T-helper 22 cell (primary cell): ENCODE results near the gene RASL12.
"Not testable (repeated sequence)": the region's sequence is repeated elsewhere in the genome, so short reads cannot be mapped to it uniquely, and the experiment has no call there.

Source experiments
- DNase-seq: peaks from one replicate; pipeline ENCODE4 v3.0.0-alpha.2; 2020; ENCODE audit warnings: low read depth

The RASL12 gene, protein sequence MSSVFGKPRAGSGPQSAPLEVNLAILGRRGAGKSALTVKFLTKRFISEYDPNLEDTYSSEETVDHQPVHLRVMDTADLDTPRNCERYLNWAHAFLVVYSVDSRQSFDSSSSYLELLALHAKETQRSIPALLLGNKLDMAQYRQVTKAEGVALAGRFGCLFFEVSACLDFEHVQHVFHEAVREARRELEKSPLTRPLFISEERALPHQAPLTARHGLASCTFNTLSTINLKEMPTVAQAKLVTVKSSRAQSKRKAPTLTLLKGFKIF

DNA sequence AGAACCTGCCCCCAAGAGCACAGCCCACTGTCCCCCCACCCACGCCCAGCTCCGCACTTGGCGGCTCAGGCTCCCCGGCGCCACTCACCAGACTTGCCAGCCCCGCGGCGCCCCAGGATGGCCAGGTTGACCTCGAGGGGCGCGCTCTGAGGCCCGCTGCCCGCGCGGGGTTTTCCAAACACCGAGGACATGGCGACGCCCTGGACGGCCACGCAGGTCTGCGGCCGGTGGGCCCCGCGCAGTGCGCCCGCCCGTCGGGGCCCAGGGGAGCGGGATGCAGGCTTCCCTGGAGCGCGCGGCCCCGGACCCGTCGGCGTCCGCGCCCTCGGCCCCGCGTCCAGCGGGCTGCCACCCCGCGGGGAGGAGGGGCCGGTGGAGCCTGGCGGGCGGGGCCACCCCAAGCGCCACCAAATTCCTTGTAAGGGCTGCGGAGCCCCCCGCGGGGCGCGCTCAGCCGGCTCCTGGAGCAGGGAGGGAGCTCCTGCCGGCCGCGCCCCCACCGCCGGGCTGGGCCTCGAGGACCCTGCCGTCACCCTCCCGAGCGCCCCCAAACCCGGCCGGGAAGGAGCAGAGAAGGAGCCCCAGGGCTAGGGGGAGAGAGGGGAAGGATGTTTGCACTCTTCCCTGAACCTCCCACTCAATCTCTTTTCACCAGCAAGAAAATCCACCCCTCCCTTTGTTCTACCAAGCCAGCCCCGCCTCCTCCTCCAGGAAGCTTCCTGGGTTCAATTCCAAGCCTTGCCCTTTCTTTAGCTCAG, at the start of gene RASL12:
TSS of gene RASL12 (minus strand) at position 347 of the 758 bp plus-strand sequence. CDS start at position 191, 156 bp downstream.
- DNase-seq: no peak

DNA sequence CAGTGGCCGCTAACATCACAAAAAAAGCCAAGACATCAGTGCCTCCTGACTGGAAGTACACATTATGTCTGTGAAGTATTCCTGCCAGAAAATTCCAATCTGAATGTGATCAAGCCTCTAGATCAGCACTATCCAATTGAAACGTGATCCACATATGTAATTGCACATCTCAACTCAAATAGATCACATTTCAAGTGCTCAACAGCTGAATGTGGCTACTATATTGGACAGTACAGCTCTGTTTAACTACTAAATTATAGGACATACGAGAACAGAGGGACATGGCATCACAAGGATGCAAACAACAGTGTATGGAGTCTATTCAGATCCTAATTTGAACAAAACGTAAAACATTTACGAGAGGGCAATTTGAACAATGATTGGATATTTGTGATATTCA, 47.8 kb upstream of the RASL12 start:
- DNase-seq: no peak

DNA sequence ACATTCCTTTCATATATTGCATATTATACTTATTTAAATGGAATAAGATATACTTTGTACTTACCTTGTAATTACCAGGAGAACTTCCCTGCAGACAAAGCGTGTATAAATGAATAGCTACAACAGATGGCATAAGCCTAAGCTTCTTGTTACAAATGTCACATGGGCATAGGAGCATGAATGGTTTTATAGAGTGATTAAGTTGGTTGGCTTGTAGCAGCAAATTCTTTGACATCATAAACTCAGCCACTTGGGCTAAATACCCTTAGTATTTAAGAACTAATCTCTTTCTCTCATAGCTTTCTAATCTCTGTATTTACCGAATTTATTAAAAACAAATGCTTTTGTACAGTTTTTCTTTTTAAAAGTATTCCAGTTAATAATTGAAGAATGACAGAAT, 47.3 kb upstream of the RASL12 start, which contains the start of gene UBAP1L:
TSS of gene UBAP1L (minus strand) at position 115 of the 400 bp plus-strand sequence. CDS start 8,985 bp downstream, outside the sequence.
- DNase-seq: no peak

DNA sequence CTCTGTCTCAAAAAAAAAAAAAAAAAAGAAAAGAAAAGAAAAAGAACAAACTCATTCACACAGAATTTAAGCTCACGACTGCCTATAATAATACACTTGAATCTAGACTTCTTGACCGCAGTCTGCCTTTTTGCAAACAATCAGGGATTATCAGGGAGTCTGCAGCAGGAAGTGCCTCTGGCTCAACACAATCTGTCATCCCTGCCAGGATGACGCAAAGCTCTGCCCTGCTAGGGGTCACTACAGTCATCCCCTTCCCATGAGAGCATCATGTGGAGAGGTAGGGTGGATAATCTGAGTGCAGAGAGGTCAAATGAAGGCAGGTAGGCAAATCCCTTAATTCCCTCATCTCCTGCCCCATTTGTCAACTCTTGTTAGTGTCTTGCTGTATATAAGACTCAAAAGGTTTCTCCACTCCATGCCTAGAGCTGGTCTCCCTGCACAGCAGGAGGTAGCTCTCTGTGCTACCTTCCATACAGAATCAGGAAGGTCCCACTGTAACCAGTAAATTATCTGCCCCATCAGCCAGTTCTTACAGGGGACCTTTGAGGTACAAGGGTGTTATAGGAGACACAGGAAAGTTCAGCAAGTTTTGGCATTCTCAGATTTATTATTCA, 43.0 kb upstream of the RASL12 start:
- no peak for DNase-seq

DNA sequence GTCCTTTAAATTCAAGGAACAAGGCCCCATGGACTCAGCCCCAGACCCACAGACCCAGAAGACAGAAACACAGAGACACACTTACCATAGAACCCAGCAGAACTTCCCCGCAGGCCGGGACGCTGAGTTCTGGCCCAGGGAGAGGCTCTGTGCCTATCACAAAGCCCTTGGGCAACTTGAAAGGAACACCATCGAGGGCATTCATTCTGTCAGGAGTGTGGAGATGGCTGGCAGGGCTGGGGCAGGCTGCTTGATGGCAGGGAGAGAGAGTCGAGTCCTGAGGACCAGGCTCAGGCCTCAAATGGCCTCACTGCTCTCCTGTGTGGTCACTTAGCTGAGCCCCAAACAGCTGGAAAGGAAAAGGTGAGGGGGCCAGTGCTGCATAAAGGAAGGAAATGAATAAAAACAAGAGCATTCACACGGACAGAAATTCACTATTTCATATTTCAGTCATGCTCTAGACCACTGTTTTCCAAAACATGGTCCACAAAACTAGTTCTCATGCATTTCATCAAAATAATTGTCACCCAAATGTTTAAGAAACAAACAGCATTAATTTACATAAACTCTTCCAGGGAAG, 38.3 kb upstream of the RASL12 start:
- no peak for DNase-seq

DNA sequence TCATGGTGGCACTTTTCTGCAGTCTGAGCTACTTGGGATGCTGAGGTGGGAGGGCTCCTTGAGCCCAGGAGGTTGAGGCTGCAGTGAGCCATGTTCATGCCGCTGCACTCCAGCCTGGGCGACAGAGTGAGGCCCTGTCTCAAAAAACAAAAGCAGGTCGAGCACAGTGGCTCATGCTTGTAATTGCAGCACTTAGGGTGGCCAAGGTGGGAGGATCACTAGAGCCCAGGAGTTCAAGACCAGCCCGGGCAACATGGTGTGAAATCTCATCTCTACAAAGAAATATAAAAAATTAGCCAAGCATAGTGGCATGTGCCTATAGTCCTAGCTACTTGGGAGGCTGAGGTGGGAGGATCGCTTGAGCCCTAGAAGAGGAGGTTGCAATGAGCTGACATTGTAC, 37.2 kb upstream of the RASL12 start:
- DNase-seq: no peak

DNA sequence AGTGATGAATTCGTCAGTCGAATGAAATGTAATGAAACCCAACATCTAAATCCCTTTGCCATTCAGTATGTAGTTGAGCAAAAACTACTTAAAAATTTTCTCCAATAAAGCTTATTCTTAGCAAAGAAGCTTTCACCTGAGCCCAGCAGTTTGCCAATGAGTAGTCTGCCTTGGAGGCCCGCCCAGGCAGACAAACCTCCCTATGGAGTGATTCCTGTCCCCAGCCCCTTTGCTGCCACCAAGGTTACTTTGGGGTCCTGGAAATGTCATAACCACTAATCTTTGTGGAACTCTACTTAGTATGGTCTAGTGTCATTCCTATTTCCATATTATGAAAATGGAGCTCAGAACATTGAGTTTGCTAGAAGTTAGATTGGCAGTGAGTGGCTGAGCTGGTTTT, 35.1 kb upstream of the RASL12 start:
- no peak for DNase-seq

DNA sequence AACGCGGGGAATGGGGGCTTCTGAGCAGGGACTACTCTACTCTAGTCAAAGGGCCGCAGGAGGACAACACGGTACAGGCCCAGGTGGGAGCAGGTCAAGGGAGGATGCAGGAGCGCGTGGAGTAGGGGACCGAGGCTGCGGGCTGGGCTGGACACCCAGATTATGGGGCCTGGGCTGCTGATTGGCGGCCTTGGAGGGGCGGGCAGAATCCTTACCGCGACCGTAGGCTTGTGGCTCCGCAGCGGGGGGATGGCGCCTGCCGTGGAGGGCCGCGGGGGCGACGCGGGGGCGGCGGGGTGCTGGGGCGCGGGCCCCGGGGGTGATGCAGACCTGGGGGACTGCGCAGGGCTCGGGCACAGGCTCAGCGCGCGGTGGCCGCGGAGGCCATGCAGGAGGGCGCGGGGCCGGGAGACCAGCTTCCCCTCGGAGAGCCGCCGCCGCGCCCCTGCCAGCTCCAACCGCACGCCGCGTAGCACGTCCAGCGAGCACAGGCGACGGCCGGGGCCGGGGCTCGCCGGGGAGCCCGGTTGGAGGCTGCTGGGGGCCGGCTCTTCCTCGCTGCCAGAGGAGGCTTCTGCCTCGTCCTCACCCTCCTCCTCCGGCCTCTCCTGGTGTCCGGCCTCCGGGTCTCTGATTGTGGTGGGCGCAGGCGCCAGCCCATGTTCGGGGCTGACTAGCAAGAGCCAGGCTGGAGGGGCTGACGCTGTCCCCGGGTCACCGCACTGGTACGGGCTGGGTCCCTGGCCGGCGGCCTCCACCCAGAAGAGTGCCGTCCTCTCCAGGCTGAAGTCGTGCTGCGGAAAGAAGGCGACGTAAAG, 34.3 kb upstream of the RASL12 start:
- DNase-seq: no peak

DNA sequence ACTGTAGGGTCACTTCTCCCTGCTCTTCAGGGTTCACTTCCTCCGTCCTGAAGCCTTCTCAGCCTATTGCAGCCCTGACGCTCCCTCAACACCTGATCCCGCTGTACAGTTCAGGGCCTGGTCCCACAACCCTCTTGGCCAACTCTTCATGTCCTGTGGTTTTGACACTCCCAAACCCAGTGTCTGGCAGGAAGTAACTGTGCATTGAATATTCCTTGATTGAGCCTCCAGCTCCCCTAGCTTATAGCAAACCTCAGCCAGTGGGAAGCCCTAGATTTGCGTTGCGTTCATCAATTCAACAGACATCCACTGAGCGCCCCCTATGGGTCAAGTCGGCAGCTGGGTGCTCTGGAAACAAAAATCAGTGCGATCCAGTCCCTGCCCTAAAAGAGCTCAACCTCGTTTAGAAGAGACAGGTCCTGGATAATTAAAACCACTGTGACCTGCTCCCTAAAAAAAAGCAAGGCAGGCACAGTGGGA, 33.7 kb upstream of the RASL12 start:
- DNase-seq: no peak

DNA sequence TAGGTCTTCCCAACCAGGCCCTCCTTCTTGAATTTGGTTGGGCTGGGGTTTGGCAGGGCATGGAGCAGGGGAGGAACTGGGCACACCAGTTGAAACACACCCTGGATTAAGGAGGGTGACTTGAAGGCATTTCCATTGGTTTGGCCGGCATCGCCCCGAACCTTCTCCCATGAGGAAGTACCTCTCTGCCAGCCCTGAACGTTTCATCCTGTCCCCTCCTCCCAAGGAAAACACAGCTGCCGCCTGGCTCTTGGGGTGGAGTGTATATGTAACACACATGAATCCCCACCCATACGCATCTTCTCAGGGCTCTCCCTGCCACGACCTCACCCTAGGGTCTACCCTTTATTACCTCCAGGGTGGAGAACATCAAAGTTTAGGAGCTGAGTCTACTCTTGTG, 32.7 kb upstream of the RASL12 start:
- DNase-seq: no peak

DNA sequence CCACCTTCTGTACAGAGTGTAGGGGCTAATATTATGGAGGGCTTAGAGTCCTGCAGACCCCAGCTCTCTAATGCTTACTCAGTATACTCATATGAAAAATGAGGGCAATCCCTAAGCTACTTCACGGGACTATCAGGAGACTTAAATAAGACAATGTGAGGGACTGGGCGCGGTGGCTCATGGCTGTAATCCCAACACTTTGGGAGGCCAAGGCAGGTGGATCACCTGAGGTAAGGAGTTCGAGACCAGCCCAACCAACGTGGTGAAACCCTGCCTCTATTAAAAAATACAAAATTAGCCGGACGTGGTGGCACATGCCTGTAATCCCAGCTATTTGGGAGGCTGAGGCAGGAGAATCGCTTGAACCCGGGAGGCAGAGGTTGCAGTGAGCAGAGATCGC, 32.0 kb upstream of the RASL12 start:
- DNase-seq: not testable (repeated sequence)

DNA sequence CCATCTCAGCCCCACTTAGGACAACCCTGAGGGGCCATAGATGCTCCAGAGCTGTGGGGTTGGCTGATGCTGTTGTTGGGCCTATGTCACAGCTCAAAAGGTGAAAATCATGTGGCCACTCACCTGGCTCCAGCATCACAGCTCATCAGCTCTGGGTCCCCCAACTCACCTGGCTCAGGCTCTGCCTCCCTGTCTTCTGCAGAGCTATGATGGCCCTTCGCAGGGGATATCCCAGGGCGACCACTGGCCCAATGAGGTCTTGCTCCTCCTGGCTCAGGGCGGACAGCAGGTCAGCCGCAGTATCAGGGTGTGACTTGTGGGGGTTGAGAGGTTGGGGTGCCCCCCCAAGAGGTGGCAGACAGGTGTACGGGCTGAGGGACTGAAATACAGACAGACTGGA, 31.5 kb upstream of the RASL12 start:
- DNase-seq: no peak

DNA sequence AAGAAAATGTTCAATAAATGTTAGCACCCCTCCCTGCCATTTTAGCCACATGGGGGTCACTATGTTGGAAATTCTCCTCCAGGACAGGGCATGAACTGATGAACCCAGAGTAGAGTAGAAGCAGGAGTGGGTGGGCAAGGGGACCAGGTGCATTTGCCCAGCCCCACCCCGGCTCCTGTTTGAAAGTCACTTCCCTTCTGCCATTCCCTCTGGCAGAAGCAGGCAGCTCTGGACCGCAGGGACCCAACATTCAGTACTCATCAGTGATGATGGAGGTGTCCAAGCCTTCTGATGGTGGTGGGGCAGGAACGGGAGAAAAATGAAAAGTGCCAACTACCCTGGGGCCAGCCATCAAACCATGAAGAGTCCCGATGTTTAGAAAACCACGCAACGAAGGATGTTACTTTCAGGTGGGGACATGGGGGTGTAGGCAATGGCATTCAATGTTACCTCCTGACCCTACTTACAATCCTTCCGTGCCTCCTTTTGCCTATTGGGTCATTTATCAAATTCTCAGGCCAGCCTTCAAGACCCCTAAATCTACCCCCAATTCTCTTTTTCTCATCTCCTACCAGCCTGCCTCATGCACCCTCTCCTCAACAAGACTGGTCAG, 30.0 kb upstream of the RASL12 start:
- DNase-seq: no peak

DNA sequence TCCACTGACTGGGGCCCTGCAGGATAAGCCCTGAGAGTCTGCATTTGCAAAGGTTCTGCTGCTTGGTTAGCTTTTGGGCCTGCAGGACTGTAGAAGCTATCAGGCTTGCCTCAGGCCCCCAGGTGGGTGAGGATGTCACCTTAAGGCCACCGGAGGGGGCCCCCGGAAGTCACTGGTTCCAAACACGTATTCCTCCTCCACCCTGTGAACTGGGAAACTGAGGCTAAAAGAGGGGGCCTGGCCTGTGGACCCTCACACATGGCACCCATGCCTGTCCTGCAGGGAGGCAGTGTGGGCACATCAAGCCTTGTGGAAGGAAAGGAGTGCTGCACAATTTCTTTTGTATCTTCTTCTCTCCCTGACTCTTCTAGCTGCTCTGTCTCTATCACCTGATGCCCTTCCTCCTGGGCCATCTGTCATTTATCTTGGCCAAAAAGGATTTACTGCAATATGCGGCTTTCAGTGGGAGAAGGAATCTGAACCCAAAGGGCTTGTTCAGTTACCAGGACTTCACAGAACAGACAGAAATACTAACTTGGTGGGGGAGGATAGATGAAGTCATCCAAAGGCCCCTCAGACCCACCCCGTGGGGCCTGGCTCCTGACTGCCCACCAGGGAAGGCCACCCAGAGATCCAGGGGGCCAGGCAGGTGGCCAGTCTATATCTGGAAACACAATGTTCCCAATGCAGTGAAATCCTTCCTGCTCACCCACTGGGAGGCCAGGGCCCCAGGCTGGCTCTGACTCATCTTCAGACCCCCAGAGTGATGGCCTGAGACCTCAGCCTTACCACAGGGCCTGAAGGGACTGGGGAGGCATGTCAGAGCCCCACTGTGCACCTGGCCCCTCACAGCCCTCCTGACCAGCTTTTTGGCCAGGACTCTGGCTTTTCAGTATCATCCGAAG, 28.9 kb upstream of the RASL12 start:
- no peak for DNase-seq

DNA sequence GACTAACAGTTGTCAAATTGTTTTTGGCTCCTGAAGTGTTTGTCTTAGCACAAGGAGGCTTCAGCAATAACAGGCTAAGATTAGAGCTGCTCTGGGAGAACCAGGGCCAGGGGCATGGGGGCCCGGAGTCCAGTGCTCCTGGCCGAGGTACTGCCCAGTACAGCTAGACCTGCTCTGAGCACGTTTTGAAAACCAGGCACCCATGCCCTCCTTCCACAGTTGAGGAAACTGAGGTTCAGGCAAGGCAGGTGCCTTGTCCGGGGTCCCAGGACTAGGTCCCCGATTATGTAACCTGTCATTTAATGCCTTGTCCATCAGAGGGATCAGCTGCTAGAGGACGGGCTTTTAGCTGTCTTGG, 27.9 kb upstream of the RASL12 start:
- DNase-seq: no peak

DNA sequence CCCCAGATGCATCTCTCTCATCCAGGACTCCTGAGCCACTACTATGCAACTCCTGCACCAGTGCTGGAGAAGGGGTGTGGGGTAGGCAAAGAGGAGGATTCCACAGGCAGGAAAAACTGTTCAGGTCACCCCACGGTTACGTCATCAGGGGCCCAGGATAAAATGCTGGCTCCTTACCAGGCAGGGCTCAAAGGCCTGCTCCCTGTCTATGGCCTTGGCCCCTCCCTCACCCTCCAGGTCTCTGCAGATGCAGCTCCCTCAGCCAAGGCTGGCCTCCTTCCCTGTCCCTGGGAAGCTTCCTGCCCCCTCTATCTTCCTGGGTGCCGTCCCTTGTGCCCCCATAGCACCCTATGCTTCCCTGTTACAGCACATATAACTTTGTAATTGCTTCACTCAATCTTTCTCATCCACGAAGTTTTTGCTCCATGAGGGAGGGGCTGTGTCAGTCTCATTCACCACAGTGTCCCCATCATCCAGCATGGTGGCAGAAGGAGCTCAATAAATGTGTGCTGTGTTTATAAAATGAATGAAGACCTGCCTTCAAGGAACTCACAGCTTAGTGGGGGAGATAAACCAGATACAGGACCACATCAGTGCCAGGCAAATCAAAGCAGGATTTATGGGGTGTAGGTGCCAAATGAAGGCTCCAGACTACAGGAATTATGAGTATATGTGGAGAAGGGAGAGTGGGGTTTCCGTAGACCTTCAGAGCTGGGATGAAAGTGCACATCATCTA, 27.4 kb upstream of the RASL12 start:
- DNase-seq: no peak

DNA sequence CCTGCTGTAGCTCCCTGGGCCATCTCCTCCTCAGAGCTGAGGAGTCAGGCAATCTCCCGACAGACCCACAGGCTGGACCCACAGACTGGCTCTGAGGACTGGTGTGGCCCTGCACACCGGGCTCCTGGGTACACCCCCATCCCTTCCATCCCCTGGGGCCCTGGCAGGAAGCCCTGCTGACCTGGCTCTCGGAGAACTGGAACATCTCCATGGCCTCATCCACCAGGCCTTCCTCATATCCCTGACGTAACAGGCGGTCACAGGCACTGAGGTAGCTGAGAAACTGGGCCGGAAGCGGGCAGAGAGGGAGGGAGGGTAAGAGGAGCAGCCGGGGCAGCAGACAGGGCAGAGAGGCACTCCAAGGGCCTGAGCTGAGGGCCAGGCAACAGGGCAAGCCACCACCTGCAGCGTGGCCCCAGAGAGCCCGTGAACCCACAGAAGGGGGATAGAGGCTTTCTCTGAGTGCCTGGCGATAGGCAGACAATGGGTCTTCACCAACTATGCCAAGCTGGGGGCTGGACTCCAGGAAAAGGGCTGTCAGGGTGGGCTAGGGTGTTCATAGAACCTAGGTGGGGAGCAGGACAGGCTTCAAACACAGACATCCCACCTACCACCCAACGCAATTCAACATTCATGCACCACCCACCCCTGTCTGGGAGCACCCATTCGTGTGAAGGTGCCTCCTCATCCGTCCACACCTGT, 26.7 kb upstream of the RASL12 start:
- DNase-seq: no peak

DNA sequence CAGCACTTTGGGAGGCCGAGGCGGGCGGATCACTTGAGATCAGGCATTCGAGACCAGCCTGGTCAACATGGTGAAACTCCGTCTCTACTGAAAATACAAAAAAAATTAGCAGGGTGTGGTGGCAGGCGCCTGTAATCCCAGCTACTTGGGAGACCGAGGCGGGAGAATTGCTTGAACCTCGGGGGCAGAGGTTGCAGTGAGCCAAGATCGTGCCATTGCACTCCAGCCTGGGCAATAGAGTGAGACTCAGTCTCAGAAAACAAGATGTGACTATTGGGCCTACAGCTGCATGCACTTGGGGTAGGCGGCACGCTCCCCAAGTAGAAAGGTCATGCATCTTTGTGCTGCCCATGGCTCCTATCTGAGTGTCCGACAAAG, 26.0 kb upstream of the RASL12 start:
- DNase-seq: not testable (repeated sequence)
